Measurements from ENCODE around the gene SLC49A3.
"Not testable (repeated sequence)": the region's sequence is repeated elsewhere in the genome, so short reads cannot be mapped to it uniquely, and the experiment has no call there.

Gene SLC49A3

DNA sequence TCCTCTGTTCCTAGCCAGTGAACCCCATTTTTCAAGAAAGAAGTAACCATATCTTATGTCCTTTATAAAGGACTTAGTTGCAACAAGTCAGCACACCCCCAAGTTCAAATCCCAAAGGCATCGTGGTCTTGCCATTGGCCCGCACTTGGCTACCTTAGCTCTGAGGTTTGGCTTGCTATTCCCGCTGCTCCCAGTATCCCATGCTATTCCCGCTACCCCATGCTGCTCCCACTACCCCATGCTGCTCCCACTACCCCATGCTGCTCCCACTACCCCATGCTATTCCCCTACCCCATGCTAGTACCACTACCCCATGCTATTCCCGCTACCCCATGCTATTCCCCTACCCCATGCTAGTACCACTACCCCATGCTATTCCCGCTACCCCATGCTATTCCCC lies 20.7 kb downstream of the SLC49A3 start:
- H3K4me1 ChIP-seq (ENCODE audit: insufficient read depth, low read length, poor library complexity, severe bottlenecking): peaks cover 13% of the 10 kb centered on the region
- H2AFZ ChIP-seq (ENCODE audit: low read length); H3K9ac ChIP-seq (ENCODE audit: low read depth, low read length, poor library complexity, severe bottlenecking); H3K27me3 ChIP-seq (ENCODE audit: insufficient read depth, low read length, poor library complexity, severe bottlenecking); H3K4me3 ChIP-seq (ENCODE audit: low read length, poor library complexity, severe bottlenecking); H3K36me3 ChIP-seq (ENCODE audit: insufficient read depth, low read length); H3K9me2 ChIP-seq (replicated peaks; ENCODE audit: low read depth, low read length); H4K20me1 ChIP-seq (ENCODE audit: insufficient read depth, low read length, poor library complexity, severe bottlenecking); H3K4me2 ChIP-seq (ENCODE audit: low read depth, low read length, poor library complexity, severe bottlenecking); H3K9me3 ChIP-seq (ENCODE audit: insufficient read depth, low read depth, low read length); H3F3A ChIP-seq (ENCODE audit: low read depth): not testable (repeated sequence)
- H3K79me2 ChIP-seq (ENCODE audit: insufficient read depth, low read length): peaks cover 25% of the 10 kb centered on the region

DNA sequence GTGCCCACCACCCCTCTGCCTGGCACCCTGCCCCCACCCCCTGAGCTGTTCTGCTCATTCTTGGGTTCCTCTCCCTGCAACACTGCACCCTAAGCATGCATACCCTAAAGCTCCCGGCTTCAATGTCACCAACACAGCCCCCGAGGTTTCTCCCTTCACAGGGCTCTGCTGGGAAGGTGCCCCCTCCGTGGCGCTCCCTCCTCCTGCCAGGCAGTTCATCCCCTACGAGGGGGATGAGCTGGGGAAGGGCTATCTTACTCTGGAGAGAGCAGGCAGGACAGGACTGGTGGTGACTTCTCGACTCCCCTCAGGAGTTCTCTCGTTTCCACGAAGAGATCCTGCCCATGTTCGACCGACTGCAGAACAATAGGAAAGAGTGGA lies 21.4 kb downstream of the SLC49A3 start:
- Histone ChIP-seq H3F3A (ENCODE audit: low read depth) (no peaks in the 10 kb centered on the region), H3K4me1 (ENCODE audit: insufficient read depth, low read length, poor library complexity, severe bottlenecking) (peaks cover 14% of the 10 kb centered on the region), H4K20me1 (ENCODE audit: insufficient read depth, low read length, poor library complexity, severe bottlenecking) (no peaks in the 10 kb centered on the region), H3K4me3 (ENCODE audit: low read length, poor library complexity, severe bottlenecking) (no peak overlapping the region), H3K79me2 (ENCODE audit: insufficient read depth, low read length) (peaks cover 18% of the 10 kb centered on the region; the same call in 1 of the 2 replicates), H3K4me2 (ENCODE audit: low read depth, low read length, poor library complexity, severe bottlenecking) (no peak overlapping the region), H3K9me3 (ENCODE audit: insufficient read depth, low read depth, low read length) (no peaks in the 10 kb centered on the region), H3K36me3 (ENCODE audit: insufficient read depth, low read length) (peaks cover 8% of the 10 kb centered on the region; the same call in 1 of the 2 replicates), H2AFZ (ENCODE audit: low read length) (no peak overlapping the region), H3K27me3 (ENCODE audit: insufficient read depth, low read length, poor library complexity, severe bottlenecking) (no peaks in the 10 kb centered on the region), H3K9me2 (replicated peaks; ENCODE audit: low read depth, low read length) (no peaks in the 10 kb centered on the region), H3K9ac (ENCODE audit: low read depth, low read length, poor library complexity, severe bottlenecking) (no peak overlapping the region)
- TF ChIP-seq, protein P1, sequence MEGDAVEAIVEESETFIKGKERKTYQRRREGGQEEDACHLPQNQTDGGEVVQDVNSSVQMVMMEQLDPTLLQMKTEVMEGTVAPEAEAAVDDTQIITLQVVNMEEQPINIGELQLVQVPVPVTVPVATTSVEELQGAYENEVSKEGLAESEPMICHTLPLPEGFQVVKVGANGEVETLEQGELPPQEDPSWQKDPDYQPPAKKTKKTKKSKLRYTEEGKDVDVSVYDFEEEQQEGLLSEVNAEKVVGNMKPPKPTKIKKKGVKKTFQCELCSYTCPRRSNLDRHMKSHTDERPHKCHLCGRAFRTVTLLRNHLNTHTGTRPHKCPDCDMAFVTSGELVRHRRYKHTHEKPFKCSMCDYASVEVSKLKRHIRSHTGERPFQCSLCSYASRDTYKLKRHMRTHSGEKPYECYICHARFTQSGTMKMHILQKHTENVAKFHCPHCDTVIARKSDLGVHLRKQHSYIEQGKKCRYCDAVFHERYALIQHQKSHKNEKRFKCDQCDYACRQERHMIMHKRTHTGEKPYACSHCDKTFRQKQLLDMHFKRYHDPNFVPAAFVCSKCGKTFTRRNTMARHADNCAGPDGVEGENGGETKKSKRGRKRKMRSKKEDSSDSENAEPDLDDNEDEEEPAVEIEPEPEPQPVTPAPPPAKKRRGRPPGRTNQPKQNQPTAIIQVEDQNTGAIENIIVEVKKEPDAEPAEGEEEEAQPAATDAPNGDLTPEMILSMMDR (conservative IDR thresholded peaks at IDR 0.05; ENCODE audit: low read length): no peak
- no peak for TF ChIP-seq EZH2phosphoT487 (IDR thresholded peaks at IDR 0.05; ENCODE audit: borderline replicate concordance)

DNA sequence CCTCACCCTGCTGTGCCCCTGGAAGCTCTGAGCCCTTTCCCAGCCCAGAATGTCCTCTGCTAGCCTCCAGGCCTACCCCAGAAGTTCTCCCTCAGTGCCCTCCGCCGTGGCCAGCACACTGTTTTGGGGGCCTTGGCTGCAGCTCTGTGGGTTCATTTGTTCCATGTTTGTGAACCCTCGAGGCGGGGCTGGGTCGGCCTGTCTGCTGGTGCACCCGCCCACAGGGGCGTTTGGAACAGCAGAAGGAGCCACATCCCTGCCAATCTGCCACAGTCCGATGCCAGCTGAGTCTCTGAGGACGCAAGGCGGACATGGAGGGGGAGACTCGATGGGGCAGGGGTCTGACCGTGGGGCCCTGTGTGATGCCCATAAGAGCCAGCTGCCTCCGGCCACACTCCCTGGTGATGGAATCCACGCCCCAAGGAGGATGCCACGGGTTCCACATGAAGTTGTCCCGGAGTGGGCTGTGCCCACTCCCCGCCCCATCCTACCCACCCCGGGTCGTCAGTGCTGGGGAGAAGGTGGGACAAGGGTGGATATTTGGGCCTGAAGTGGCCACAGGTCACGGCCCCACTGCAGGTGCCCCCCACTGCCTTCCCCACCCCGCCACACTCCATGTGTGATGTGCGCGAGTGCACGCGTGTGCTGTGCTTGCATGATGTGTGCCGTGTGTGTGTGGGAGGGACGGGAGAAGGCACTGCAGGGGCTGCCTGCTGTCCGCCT lies 22.0 kb downstream of the SLC49A3 start:
- Histone ChIP-seq H3K27me3 (ENCODE audit: insufficient read depth, low read length, poor library complexity, severe bottlenecking) (no peaks in the 10 kb centered on the region), H3K4me3 (ENCODE audit: low read length, poor library complexity, severe bottlenecking) (no peak overlapping the region), H3K4me1 (ENCODE audit: insufficient read depth, low read length, poor library complexity, severe bottlenecking) (peaks cover 14% of the 10 kb centered on the region), H3K36me3 (ENCODE audit: insufficient read depth, low read length) (peaks cover 5% of the 10 kb centered on the region; the same call in 1 of the 2 replicates), H3K9ac (ENCODE audit: low read depth, low read length, poor library complexity, severe bottlenecking) (no peak overlapping the region), H3K79me2 (ENCODE audit: insufficient read depth, low read length) (peaks cover 13% of the 10 kb centered on the region; the same call in 1 of the 2 replicates), H3K4me2 (ENCODE audit: low read depth, low read length, poor library complexity, severe bottlenecking) (no peak overlapping the region), H4K20me1 (ENCODE audit: insufficient read depth, low read length, poor library complexity, severe bottlenecking) (no peaks in the 10 kb centered on the region), H2AFZ (ENCODE audit: low read length) (no peak overlapping the region), H3F3A (ENCODE audit: low read depth) (no peaks in the 10 kb centered on the region), H3K9me3 (ENCODE audit: insufficient read depth, low read depth, low read length) (no peaks in the 10 kb centered on the region), H3K9me2 (replicated peaks; ENCODE audit: low read depth, low read length) (no peaks in the 10 kb centered on the region)
- TF ChIP-seq, protein P1 (conservative IDR thresholded peaks at IDR 0.05; ENCODE audit: low read length): no peak
- TF ChIP-seq EZH2phosphoT487 (IDR thresholded peaks at IDR 0.05; ENCODE audit: borderline replicate concordance): no peak

DNA sequence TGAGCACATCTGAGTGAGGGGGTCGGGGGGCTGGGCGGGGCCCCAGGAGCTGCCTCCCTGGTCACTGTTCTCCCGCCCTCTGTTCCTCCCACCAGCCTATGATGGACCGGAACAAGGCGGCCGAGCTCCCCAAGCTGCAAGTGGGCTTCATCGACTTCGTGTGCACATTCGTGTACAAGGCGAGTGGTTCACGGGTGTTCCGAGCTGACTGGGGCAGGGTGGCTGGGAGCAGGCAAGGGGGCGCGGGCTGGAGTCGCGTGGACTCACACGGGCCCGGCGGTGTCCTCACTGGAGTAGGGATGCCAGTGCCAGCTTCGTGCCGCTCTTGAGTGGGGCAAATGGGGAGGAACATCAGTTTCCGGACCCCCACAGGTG lies 22.5 kb downstream of the SLC49A3 start:
- TF ChIP-seq, protein P1 (conservative IDR thresholded peaks at IDR 0.05; ENCODE audit: low read length): no peak
- no peak for TF ChIP-seq EZH2phosphoT487 (IDR thresholded peaks at IDR 0.05; ENCODE audit: borderline replicate concordance)
- no peaks in the 10 kb centered on the region for H3K9me3 ChIP-seq (ENCODE audit: insufficient read depth, low read depth, low read length)
- no peaks in the 10 kb centered on the region for H3K27me3 ChIP-seq (ENCODE audit: insufficient read depth, low read length, poor library complexity, severe bottlenecking)
- H3K9ac ChIP-seq (ENCODE audit: low read depth, low read length, poor library complexity, severe bottlenecking): no peak overlapping the region
- no peak overlapping the region for H3K4me3 ChIP-seq (ENCODE audit: low read length, poor library complexity, severe bottlenecking)
- no peak overlapping the region for H2AFZ ChIP-seq (ENCODE audit: low read length)
- no peak overlapping the region for H3K4me2 ChIP-seq (ENCODE audit: low read depth, low read length, poor library complexity, severe bottlenecking)
- H3F3A ChIP-seq (ENCODE audit: low read depth): no peaks in the 10 kb centered on the region
- no peaks in the 10 kb centered on the region for H3K36me3 ChIP-seq (ENCODE audit: insufficient read depth, low read length)
- H4K20me1 ChIP-seq (ENCODE audit: insufficient read depth, low read length, poor library complexity, severe bottlenecking): no peaks in the 10 kb centered on the region
- no peaks in the 10 kb centered on the region for H3K9me2 ChIP-seq (replicated peaks; ENCODE audit: low read depth, low read length)
- peaks cover 13% of the 10 kb centered on the region; the same call in 1 of the 2 replicates for H3K79me2 ChIP-seq (ENCODE audit: insufficient read depth, low read length)
- peaks cover 14% of the 10 kb centered on the region for H3K4me1 ChIP-seq (ENCODE audit: insufficient read depth, low read length, poor library complexity, severe bottlenecking)
